ENCODE data around the gene ZNFX1. TPM values are rescaled to one million over a fixed set of nuclear protein-coding genes. Genes with fewer than 3 reads are reported as not detected.

The ZNFX1 gene
- total RNA-seq, 3 donors from 2014 or later (not counting 1 experiment from before 2014, with no cell fraction given), result 55.8 to 58.5 (median 57.8) TPM

DNA sequence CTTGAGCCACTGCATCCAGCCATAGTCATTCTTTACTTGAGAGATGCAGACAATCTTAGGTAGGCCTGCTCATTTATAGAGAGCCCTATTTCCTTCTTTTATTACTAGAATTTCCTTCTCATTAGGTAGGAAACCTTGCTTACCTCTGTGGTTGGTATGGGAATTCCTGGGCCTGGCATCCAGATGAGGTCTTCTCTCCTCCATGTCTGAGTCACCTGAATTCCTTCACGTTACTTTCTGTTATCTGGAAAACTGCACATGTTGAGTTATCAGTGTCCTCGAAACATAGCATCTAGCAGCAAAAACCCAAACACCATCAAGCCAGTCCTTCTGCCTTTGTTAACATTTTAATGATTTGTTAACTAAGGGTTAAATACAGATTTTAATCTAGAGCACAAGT lies 2.2 kb downstream of the ZNFX1 start:
- H3K4me3 ChIP-seq (ENCODE audit: low read length), result no peak overlapping the region
- TF ChIP-seq, protein P1, sequence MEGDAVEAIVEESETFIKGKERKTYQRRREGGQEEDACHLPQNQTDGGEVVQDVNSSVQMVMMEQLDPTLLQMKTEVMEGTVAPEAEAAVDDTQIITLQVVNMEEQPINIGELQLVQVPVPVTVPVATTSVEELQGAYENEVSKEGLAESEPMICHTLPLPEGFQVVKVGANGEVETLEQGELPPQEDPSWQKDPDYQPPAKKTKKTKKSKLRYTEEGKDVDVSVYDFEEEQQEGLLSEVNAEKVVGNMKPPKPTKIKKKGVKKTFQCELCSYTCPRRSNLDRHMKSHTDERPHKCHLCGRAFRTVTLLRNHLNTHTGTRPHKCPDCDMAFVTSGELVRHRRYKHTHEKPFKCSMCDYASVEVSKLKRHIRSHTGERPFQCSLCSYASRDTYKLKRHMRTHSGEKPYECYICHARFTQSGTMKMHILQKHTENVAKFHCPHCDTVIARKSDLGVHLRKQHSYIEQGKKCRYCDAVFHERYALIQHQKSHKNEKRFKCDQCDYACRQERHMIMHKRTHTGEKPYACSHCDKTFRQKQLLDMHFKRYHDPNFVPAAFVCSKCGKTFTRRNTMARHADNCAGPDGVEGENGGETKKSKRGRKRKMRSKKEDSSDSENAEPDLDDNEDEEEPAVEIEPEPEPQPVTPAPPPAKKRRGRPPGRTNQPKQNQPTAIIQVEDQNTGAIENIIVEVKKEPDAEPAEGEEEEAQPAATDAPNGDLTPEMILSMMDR (IDR thresholded peaks at IDR 0.05), result no peak
- H3K36me3 ChIP-seq (ENCODE audit: control insufficient read depth, insufficient read depth, low read length), result peaks cover 52% of the 10 kb centered on the region
- Mint-ChIP-seq H3K9me3 (peaks cover 0 to under 1% of the 10 kb centered on the region in 2 donors), H3K27me3 (ENCODE audit: low read depth in 2 of 2) (no peaks in the 10 kb centered on the region), H3K4me1 (peaks cover 55 to 65% of the 10 kb centered on the region in 2 donors), H3K36me3 (peaks cover 17% of the 10 kb centered on the region), H3K4me3 (peak overlapping the region; percentile 9), H3K27ac (peak overlapping the region; percentile 94 to 95)
- H3K27ac ChIP-seq (ENCODE audit: low read length), result peak overlapping the region; percentile 87
- H3K27me3 ChIP-seq (ENCODE audit: control insufficient read depth, insufficient read depth, low read length), result no peaks in the 10 kb centered on the region
- H3K9me3 ChIP-seq (ENCODE audit: control insufficient read depth, insufficient read depth, low read length), result peaks cover 8% of the 10 kb centered on the region
- WGBS (ENCODE audit: insufficient coverage), result 89% methylated on average over 2 of the region's 2 CpGs
- H3K4me1 ChIP-seq (ENCODE audit: control insufficient read depth, insufficient read depth, low read length), result peaks cover 40% of the 10 kb centered on the region
- DNase-seq (no peak), ATAC-seq (no peak)
- intact Hi-C loops (cut with micrococcal nuclease), result loop anchor here (1.0 to 10.0 kb wide), 3 partner anchors 8 to 389 kb away; no protein-coding TSS in a partner anchor

DNA sequence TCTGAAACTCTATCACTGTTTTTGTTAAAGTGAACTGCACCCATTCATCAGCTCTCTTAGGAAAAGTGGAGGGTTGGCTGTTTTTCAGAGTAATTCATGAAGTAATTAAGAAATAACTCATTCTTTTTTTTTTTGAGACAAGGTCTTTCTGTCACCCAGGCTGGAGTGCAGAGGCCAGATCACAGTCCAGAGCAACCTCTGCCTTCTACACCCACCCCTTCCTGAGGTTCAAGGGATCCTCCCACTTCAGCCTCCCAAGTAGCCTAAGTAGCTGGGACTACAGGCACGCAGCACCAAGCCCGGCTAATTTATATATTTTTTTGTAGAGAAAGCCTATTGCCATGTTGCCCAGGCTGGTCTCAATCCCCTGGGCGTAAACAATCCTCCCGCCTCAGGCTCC lies 2.6 kb downstream of the ZNFX1 start:
- H3K9me3 ChIP-seq (ENCODE audit: control insufficient read depth, insufficient read depth, low read length), result peaks cover 3% of the 10 kb centered on the region
- Mint-ChIP-seq H3K27me3 (ENCODE audit: low read depth in 2 of 2) (no peaks in the 10 kb centered on the region), H3K4me1 (peaks cover 55 to 65% of the 10 kb centered on the region in 2 donors), H3K4me3 (no peak overlapping the region), H3K36me3 (peaks cover 17% of the 10 kb centered on the region), H3K27ac (peak overlapping the region; percentile 94 to 95), H3K9me3 (no peaks in the 10 kb centered on the region)
- no peak overlapping the region for H3K27ac ChIP-seq (ENCODE audit: low read length)
- TF ChIP-seq, protein P1 (IDR thresholded peaks at IDR 0.05), result no peak
- 93% methylated on average over 4 of the region's 4 CpGs for WGBS (ENCODE audit: insufficient coverage)
- ATAC-seq (no peak), DNase-seq (no peak)
- H3K4me1 ChIP-seq (ENCODE audit: control insufficient read depth, insufficient read depth, low read length), result peaks cover 40% of the 10 kb centered on the region
- H3K27me3 ChIP-seq (ENCODE audit: control insufficient read depth, insufficient read depth, low read length), result no peaks in the 10 kb centered on the region
- intact Hi-C loops (cut with micrococcal nuclease), result loop anchor here (5.0 to 10.0 kb wide), 2 partner anchors 47 to 390 kb away; no protein-coding TSS in a partner anchor
- no peak overlapping the region for H3K4me3 ChIP-seq (ENCODE audit: low read length)
- peaks cover 52% of the 10 kb centered on the region for H3K36me3 ChIP-seq (ENCODE audit: control insufficient read depth, insufficient read depth, low read length)

DNA sequence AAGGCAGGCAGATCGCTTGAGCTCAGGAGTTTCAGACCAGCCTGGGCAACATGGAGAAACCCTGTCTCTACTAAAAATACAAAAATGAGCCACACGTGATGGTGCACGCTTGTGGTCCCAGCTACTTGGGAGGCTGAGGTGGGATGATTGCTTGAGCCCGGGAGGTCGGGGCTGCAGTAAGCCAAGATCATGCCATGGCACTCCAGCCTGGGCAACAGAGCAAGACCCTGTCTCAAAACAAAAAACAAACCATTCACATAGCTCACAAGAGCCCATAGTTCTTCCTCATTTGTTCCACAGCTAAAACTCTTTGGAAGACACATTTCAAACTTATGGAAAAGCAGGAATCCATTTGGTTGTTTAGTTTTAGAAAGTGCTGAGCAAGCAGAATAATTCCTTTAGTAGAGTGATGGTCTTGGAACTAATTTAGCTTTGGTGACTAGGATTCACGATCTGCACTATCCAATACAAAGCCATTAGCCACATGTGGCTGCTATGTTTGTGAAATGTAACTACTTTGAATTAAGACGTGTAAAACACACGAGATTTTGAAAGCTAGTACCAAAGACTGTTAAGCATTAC lies 4.1 kb downstream of the ZNFX1 start:
- Histone ChIP-seq H3K27me3 (ENCODE audit: control insufficient read depth, insufficient read depth, low read length) (no peaks in the 10 kb centered on the region), H3K27ac (ENCODE audit: low read length) (no peak overlapping the region), H3K4me3 (ENCODE audit: low read length) (no peak overlapping the region), H3K4me1 (ENCODE audit: control insufficient read depth, insufficient read depth, low read length) (peaks cover 32% of the 10 kb centered on the region), H3K36me3 (ENCODE audit: control insufficient read depth, insufficient read depth, low read length) (peaks cover 56% of the 10 kb centered on the region), H3K9me3 (ENCODE audit: control insufficient read depth, insufficient read depth, low read length) (no peaks in the 10 kb centered on the region)
- intact Hi-C loops (cut with micrococcal nuclease), result loop anchor here (10.0 kb wide), 1 partner anchor 391 kb away; no protein-coding TSS in a partner anchor
- TF ChIP-seq, protein P1 (IDR thresholded peaks at IDR 0.05), result no peak
- ATAC-seq (no peak), DNase-seq (no peak)
- H3K36me3 Mint-ChIP-seq, result peaks cover 18% of the 10 kb centered on the region
- no peak overlapping the region for H3K27ac Mint-ChIP-seq
- peaks cover 47 to 65% of the 10 kb centered on the region in 2 donors for H3K4me1 Mint-ChIP-seq
- no peaks in the 10 kb centered on the region for H3K9me3 Mint-ChIP-seq
- H3K27me3 Mint-ChIP-seq (ENCODE audit: low read depth in 2 of 2), result no peaks in the 10 kb centered on the region
- H3K4me3 Mint-ChIP-seq, result no peak overlapping the region
- WGBS (ENCODE audit: insufficient coverage), result 100% methylated on average over 4 of the region's 8 CpGs

Data from natural killer cell (primary cell).